Astrocyte (in vitro differentiated cells and primary cell): ENCODE data around the gene UBXN1.

Experiments used
- CTCF ChIP-seq: IDR thresholded peaks from 2 replicates; pipeline ENCODE4 v1.5.1; 2011; ENCODE audit warnings: low read depth, mild to moderate bottlenecking, inconsistent platforms, low read length, moderate library complexity; ENCODE audit not compliant: insufficient read depth
- EZH2 ChIP-seq: IDR thresholded peaks from 2 replicates; pipeline ENCODE4 v1.6.1; 2012; ENCODE audit warnings: mild to moderate bottlenecking, low read length, inconsistent platforms; ENCODE audit not compliant: insufficient read depth

GRCh38 chr11:62649486-62649885 lies 29.4 kb downstream of the UBXN1 start:
- TF ChIP-seq CTCF = no peak
- TF ChIP-seq EZH2 = no peak
